Measurements from ENCODE around the gene RWDD2A. TPM values are rescaled to one million over a fixed set of nuclear protein-coding genes. Genes with fewer than 3 reads are reported as not detected.

The RWDD2A gene
- polyA plus RNA-seq (2012; ENCODE audit: insufficient read length, low read depth) = 1.9 TPM

DNA sequence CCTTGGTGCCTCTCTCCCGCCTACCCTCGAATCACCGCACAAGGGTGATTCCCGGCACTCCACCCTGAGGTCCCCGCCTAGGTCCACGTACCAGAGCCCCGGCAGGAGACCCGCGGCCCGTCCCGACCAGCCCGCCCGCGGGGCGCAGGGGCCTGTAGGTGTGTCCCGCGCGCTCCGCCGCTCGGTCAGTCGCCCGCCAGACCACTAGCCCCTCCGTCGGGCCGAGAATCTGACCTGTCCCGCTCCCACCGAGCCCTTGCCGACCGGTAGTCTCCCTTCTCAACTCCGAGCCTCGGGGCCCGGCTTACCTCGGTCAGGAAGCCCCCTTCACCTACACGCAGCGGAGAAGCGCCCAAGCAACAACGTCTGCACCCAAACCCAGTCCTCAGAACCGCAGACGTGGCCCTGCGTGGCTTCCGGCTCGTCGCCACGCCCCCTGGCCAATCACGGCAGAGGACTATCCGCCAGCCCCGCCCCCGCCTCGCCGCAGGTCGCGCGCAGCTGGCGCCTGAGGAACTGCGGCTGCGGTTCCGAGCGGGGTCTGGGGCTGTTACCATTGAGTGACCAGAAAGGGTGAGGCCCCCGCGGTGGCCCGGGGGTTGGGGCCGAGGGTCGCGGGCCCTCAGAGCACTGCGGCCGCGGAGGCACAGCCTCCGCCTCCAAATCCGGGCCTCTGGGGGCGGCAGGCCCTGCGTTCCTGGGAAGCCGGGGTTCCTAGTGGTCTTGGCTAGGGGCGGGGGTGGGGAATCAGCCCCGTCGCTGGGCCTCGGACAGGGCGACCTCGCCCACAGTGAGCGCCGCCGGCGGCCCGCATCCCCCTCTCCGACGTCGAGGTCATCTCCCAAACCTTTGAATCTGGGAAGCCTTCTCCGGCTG is at the start of gene RWDD2A, which contains the start of gene PGM3:
Gene RWDD2A, plus strand, starts transcription at position 487 of the 876 bp plus-strand sequence. CDS start 1,095 bp downstream, outside the sequence.
Gene PGM3, minus strand, starts transcription at position 395 of the 876 bp plus-strand sequence. CDS start 2,253 bp downstream, outside the sequence.
- TF ChIP-seq POLR2AphosphoS5 (IDR thresholded peaks at IDR 0.05; ENCODE audit: low read depth, low read length) = peak; percentile 87; the same call in 1 of the 2 replicates
- peak; percentile 64; the same call in 1 of the 2 replicates for TF ChIP-seq TAF1 (IDR thresholded peaks at IDR 0.05; ENCODE audit: borderline replicate concordance, insufficient read depth, low read length)
- TF ChIP-seq REST (IDR thresholded peaks at IDR 0.05; ENCODE audit: insufficient read depth in 1 of 2, low read depth in 2 of 2, low read length in 2 of 2) = no peak
- no peak for TF ChIP-seq SIN3A (IDR thresholded peaks at IDR 0.05; ENCODE audit: borderline replicate concordance, insufficient read depth, low read length)
- TF ChIP-seq FOXP2 (optimal IDR thresholded peaks at IDR 0.05; ENCODE audit: borderline replicate concordance, extremely low read depth, extremely low read length, insufficient read depth) = peak; percentile 86

GRCh38 chr6:83151114-83151513 is 42.0 kb upstream of the RWDD2A start:
- no peak for TF ChIP-seq SIN3A (IDR thresholded peaks at IDR 0.05; ENCODE audit: borderline replicate concordance, insufficient read depth, low read length)
- TF ChIP-seq TAF1 (IDR thresholded peaks at IDR 0.05; ENCODE audit: borderline replicate concordance, insufficient read depth, low read length) = no peak
- TF ChIP-seq FOXP2 (optimal IDR thresholded peaks at IDR 0.05; ENCODE audit: borderline replicate concordance, extremely low read depth, extremely low read length, insufficient read depth) = no peak
- no peak for TF ChIP-seq POLR2AphosphoS5 (IDR thresholded peaks at IDR 0.05; ENCODE audit: low read depth, low read length)
- no peak for TF ChIP-seq REST (IDR thresholded peaks at IDR 0.05; ENCODE audit: insufficient read depth in 1 of 2, low read depth in 2 of 2, low read length in 2 of 2)

GRCh38 chr6:83152913-83153312 is 40.2 kb upstream of the RWDD2A start:
- TF ChIP-seq POLR2AphosphoS5 (IDR thresholded peaks at IDR 0.05; ENCODE audit: low read depth, low read length) = no peak
- TF ChIP-seq REST (IDR thresholded peaks at IDR 0.05; ENCODE audit: insufficient read depth in 1 of 2, low read depth in 2 of 2, low read length in 2 of 2) = no peak
- TF ChIP-seq TAF1 (IDR thresholded peaks at IDR 0.05; ENCODE audit: borderline replicate concordance, insufficient read depth, low read length) = no peak
- no peak for TF ChIP-seq FOXP2 (optimal IDR thresholded peaks at IDR 0.05; ENCODE audit: borderline replicate concordance, extremely low read depth, extremely low read length, insufficient read depth)
- TF ChIP-seq SIN3A (IDR thresholded peaks at IDR 0.05; ENCODE audit: borderline replicate concordance, insufficient read depth, low read length) = no peak

GRCh38 chr6:83153883-83154521 is 39.2 kb upstream of the RWDD2A start:
- TF ChIP-seq SIN3A (IDR thresholded peaks at IDR 0.05; ENCODE audit: borderline replicate concordance, insufficient read depth, low read length) (no peak), FOXP2 (optimal IDR thresholded peaks at IDR 0.05; ENCODE audit: borderline replicate concordance, extremely low read depth, extremely low read length, insufficient read depth) (no peak), REST (IDR thresholded peaks at IDR 0.05; ENCODE audit: insufficient read depth in 1 of 2, low read depth in 2 of 2, low read length in 2 of 2) (no peak), POLR2AphosphoS5 (IDR thresholded peaks at IDR 0.05; ENCODE audit: low read depth, low read length) (no peak), TAF1 (IDR thresholded peaks at IDR 0.05; ENCODE audit: borderline replicate concordance, insufficient read depth, low read length) (no peak)
